Activated T-cell treated with anti-CD3 and anti-CD28 coated beads, Interleukin-2, amount 50 U/mL, for 4 hours (primary cell): ENCODE data around the gene PTGDS. TPM values are rescaled to one million over a fixed set of nuclear protein-coding genes. Genes with fewer than 3 reads are reported as not detected.

Experiments
- ATAC-seq, 2 donors: fragments of 200-7000 bp; cut with Tn5 transposase; one replicate each; pipeline ENCODE4 v1.10.0; 2021
- DNase-seq: peaks from one replicate; pipeline ENCODE4 v3.0.0-alpha.2; 2020
- H3K27me3 Mint-ChIP-seq: one replicate; pipeline ENCODE4 v1.8.0; 2021; ENCODE audit warnings: low read depth, mixed read lengths
- H3K36me3 Mint-ChIP-seq: one replicate; pipeline ENCODE4 v1.8.0; 2022; ENCODE audit warnings: mixed read lengths; ENCODE audit not compliant: insufficient read depth
- H3K4me1 Mint-ChIP-seq: one replicate; pipeline ENCODE4 v1.8.0; 2021; ENCODE audit warnings: low read depth, mixed read lengths
- H3K4me3 Mint-ChIP-seq: one replicate; pipeline ENCODE4 v1.8.0; 2021; ENCODE audit warnings: mild to moderate bottlenecking, moderate library complexity, mixed read lengths
- H3K9me3 Mint-ChIP-seq: one replicate; pipeline ENCODE4 v1.8.0; 2021; ENCODE audit warnings: mixed read lengths
- total RNA-seq, 3 donors: library from RNA; stranded (reverse); gene quantifications; one replicate each; pipeline ENCODE4 v1.2.1, GENCODE V29; 2021

PTGDS gene
- total RNA-seq, 3 donors from 2014 or later: 0.30 to 0.51 TPM; not detected in 1

DNA sequence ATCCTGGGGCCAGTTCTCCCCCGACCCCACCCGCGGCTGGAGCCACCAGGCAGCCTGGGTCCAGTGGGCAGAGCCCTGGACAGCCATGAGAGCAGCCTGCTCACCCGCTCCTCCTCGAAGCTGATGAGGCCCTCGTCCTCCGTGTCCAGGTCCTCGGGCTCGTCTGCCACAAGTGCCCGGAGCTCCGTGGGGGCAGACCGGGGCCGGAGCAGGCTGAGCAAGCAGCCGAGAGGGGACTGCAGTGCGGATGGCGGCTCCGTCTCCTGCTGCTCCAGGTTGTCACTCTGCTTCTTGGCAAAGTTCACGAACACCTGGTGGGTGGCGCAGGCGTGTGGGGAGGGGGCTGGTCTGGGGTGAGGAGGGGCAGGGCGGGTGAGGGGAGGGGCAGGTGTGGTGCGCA lies 31.0 kb downstream of the PTGDS start:
- H3K36me3 Mint-ChIP-seq: peaks cover 1% of the 10 kb centered on the region
- H3K4me1 Mint-ChIP-seq: peaks cover 7% of the 10 kb centered on the region
- no peak overlapping the region for H3K4me3 Mint-ChIP-seq
- H3K27me3 Mint-ChIP-seq: no peaks in the 10 kb centered on the region
- DNase-seq (no peak), ATAC-seq (no peak)
- no peaks in the 10 kb centered on the region for H3K9me3 Mint-ChIP-seq

DNA sequence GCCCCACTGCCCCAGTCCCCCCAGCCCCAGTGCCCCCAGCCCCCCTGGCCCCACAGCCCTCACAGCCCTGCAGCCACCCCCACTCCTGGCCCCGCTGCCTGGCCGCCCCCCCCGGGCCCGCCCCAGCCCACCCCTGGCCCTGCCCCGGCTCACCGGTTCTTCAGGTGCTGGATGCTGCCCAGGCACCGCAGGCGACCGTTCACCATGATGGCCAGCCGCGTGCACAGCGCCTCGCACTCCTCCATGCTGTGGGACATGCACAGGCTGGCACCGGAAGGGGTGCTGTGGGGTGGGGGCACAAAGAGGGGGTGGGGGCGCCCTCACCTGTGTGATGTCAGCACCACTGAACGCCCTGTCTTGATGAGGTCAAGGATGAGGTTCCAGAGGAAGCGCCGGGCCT lies 31.9 kb downstream of the PTGDS start:
- peaks cover 7% of the 10 kb centered on the region for H3K4me1 Mint-ChIP-seq
- no peak for DNase-seq

DNA sequence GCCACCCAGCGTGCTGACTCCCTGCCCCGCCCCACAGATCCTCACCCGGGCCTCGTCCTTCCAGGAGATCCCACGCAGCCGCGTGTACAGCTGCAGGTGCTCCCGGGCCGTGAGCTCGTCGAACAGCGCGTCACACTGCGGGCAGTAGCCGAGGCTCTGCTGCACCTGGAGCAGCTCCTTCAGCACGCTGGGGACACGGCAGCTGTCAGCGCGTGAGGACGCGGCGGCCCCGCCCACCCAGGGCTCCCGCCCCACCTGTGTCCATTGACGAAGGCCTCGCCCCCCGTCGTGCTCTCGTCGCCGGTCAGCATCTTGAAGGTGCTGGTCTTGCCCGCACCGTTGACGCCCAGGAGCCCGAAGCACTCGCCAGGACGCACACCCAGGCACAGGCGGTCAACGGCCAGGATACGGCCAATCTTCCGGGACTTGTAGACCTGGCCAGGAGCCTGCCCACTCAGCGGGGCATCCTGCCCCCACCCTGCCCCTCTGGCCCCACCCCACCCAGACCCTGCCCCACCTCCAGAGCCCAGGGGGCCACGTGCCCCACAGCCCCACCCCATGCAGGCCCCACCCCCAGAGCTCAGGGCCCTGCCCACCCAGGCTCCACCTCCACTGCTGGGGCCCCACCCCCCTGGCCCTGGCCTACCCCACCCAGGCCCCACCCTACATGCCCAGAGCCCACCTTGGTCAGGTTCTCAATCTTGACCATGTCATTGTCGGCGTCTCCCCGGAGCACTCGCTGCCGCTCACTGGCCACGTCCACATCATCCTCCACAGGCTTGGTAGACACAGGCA lies 32.8 kb downstream of the PTGDS start:
- ATAC-seq: no peak
- H3K9me3 Mint-ChIP-seq: no peaks in the 10 kb centered on the region

More for the DNA sequence above, 31.9 kb downstream of the PTGDS start:
- Mint-ChIP-seq H3K27me3 (no peaks in the 10 kb centered on the region), H3K4me3 (no peak overlapping the region), H3K36me3 (peaks cover 1% of the 10 kb centered on the region), H3K9me3 (no peaks in the 10 kb centered on the region)
- ATAC-seq: no peak

DNA sequence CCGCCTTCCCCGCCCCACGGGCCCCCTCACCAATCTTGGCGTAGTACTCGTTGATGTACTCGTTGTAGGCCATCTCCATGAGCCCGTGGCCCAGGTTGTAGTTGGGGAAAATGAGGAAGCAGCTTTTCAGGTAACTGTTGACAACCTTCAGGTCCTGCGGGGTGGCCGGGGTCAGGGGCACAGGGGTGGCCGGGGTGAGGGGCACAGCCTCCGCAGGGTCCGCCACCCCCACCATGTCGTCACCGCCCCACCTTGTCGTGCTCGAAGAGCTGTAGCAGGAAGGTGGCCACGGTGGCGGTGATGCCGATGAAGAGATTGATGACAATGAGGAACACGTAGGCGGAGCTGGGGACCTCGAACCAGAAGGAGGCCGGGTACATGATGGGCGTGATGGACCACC lies 33.9 kb downstream of the PTGDS start:
- no peak for ATAC-seq
- Mint-ChIP-seq H3K27me3 (no peaks in the 10 kb centered on the region), H3K4me3 (no peak overlapping the region), H3K9me3 (no peaks in the 10 kb centered on the region), H3K4me1 (peaks cover under 1% of the 10 kb centered on the region), H3K36me3 (peaks cover 1% of the 10 kb centered on the region)
- DNase-seq: no peak

More for the DNA sequence above, 32.8 kb downstream of the PTGDS start:
- no peak for DNase-seq
- no peak overlapping the region for H3K4me3 Mint-ChIP-seq
- no peaks in the 10 kb centered on the region for H3K27me3 Mint-ChIP-seq
- H3K4me1 Mint-ChIP-seq: peaks cover 4% of the 10 kb centered on the region
- H3K36me3 Mint-ChIP-seq: peaks cover 1% of the 10 kb centered on the region

DNA sequence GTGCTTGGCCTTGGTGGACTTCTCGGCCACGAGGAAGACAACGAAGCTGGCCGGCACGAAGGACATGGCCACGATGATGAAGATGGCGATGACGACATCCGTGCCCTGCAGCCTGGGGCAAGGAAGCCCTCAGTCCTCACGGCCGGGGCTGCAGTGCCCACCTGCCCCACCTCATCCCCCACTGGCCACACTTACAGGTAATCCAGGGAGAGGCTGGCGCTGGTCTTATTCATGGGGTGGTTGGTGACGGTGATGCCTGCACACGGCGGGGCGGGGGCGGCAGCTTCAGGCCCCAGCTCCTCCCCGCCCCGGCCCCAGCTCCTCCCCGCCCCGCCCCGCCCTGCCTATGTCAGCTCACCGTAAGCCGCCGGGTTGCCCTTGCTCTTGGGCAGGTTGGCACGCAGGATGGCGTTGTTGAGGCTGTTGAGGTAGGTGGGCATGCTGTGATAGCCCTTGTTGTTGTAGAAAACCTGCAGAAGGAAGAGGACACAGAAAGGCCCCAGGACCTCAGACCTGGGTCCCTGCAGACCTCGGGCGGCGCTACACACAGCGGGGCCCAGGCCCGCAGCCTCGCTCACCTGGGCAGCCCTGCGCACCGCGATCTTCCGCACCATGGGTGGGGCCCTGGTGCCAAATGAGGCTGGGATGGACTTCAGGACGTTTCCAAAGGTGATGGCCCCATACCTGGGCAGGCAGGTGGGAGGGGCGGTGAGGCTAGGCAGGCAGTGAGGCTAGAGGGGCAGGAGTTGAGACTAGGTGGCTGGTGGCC lies 34.8 kb downstream of the PTGDS start:
- no peak overlapping the region for H3K4me3 Mint-ChIP-seq
- H3K9me3 Mint-ChIP-seq: no peaks in the 10 kb centered on the region
- ATAC-seq (no peak), DNase-seq (no peak)
- H3K4me1 Mint-ChIP-seq: no peaks in the 10 kb centered on the region
- peaks cover 1% of the 10 kb centered on the region for H3K36me3 Mint-ChIP-seq
- no peaks in the 10 kb centered on the region for H3K27me3 Mint-ChIP-seq

DNA sequence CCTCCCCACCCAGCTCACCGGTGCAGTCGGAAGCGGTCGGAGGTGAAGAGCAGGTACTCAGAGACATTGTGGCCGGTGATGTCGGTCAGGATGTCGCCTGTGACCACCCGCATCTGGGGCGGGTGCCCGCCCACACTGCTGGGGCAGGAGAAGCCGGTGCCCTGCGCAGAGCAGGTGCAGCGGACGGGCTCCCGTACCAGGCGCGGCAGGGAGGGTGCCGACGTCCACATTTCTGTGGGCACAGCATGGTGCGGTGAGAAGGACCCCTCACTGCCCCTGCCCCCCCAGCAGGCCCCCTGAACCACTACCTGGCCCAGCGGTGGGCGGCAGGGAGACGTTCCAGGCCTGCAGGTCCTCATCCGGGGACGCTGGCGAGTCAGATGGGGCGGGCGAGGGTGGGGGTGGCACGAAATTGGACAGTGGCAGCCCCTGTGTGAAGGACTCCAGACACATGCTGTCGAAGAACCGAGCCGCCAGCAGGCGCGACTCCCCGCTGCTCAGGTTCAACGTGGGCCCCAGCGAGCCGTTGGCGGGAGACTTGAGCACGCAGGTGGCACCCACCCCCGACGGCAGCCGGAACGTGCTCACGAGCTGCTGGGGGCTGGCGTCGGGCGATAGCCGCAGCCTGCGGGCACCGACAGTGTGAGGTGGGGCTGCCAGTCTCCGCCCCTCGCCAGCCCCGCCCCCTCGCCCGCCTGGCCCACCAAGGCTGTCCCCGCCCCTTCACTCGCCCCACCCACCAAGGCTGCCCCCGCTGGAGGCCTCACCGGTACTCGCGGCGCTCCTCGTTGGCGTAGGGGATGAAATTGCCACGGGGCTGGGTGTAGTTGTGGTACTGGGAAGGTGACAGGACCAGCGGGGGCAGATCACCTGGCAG lies 35.6 kb downstream of the PTGDS start:
- H3K4me3 Mint-ChIP-seq: no peak overlapping the region
- H3K9me3 Mint-ChIP-seq: no peaks in the 10 kb centered on the region
- DNase-seq (no peak), ATAC-seq (no peak)
- no peaks in the 10 kb centered on the region for H3K27me3 Mint-ChIP-seq
- H3K4me1 Mint-ChIP-seq: no peaks in the 10 kb centered on the region
- peaks cover 1% of the 10 kb centered on the region for H3K36me3 Mint-ChIP-seq

DNA sequence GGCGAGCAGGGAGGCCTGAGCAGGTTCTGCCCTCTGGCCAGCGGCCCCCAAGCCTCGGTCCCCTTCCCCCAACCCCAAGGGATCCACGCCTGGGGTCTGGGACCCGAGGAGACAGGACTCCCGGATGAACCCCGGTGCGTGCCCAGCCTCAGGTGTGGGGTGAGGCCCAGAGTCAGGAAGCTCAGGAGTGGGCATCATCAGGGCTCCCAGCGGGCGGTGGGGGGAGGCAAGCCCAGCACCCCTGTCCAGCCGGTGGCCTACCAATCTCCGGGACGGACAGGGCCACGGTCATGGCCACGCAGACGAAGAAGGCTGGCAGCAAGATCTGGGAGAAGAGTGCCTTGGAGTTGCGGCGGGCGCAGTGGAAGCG lies 36.3 kb downstream of the PTGDS start:
- ATAC-seq: no peak
- Mint-ChIP-seq H3K4me1 (no peaks in the 10 kb centered on the region), H3K36me3 (peaks cover 1% of the 10 kb centered on the region), H3K27me3 (no peaks in the 10 kb centered on the region), H3K4me3 (no peak overlapping the region), H3K9me3 (no peaks in the 10 kb centered on the region)
- DNase-seq: no peak

DNA sequence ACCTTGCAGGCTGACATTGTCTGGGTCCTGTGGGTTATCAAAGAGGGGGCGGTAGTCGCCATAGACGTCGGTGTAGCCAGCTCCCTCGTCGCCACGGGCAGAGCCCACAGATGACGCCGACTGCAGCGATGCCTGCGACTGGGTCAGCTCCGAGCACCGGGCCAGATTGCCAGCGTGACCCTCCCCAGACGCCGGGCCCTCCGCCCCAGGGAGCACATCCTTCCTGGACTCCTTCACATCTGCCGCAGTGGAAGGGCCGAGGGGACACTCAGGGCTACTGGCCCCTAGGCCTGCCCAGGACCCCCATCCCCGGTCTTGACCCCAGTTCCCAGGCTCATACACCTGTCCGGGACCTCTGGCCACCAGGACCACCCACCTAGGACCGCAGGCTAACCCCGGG lies 36.9 kb downstream of the PTGDS start:
- no peak overlapping the region for H3K4me3 Mint-ChIP-seq
- DNase-seq (no peak), ATAC-seq (no peak)
- peaks cover 1% of the 10 kb centered on the region for H3K36me3 Mint-ChIP-seq
- H3K9me3 Mint-ChIP-seq: no peaks in the 10 kb centered on the region
- no peaks in the 10 kb centered on the region for H3K27me3 Mint-ChIP-seq
- H3K4me1 Mint-ChIP-seq: no peaks in the 10 kb centered on the region

DNA sequence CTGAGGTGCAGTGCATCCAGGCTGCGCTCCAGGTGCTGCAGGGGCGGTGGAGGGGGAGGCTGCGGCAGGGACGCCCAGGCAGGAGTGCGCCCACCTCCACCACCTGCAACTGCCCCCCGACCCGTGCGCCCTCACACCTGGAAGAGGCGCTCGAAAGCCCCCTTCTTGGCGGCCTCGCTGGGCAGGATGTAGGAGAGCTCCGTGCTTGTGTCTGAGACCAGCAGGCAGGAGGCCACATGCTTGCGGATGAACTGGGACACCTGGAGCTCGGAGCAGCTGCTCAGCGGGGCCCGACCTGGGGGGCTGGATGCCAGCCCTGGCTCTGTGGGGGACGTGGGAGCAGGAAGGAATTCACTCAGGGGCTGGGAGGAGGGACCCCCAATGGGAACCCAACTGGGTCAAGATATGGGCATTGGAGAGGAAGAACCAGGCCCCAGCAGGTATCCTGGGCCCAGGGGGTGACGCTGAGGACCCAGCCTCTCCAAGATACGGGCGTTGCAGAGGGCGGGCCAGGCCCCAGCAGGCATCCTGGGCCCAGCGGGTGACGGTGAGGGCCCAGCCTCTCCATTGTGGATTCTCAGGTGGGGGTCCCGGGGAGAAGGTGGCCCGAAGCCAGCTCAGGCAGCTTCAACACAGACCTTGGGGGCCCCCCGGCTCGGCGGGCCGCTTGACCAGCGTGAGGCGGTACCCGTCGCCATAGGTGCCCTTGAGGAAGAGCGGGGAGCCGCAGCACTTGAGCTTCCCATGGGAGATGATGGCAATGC lies 37.7 kb downstream of the PTGDS start:
- Mint-ChIP-seq H3K36me3 (peaks cover 1% of the 10 kb centered on the region), H3K4me3 (no peak overlapping the region), H3K4me1 (no peaks in the 10 kb centered on the region), H3K9me3 (no peaks in the 10 kb centered on the region), H3K27me3 (no peaks in the 10 kb centered on the region)
- ATAC-seq: no peak
- DNase-seq: no peak

DNA sequence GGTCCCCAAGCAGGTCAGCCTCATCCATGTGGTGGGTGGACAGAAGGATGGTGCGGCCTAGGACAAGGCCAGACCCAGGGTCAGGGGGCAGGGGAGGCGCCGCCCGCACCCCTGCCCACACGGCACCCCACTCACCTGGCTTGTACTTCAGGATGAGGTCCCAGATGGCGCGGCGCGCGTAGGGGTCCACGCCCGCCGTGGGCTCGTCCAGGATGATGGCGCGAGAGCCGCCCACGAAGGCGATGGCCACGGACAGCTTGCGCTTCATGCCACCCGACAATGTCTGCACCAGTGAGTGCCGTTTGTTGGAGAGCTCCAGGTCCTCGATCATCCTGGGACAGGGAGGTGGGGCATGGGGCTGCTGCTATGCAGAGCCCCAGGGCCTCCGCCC lies 38.2 kb downstream of the PTGDS start:
- H3K36me3 Mint-ChIP-seq: peaks cover 1% of the 10 kb centered on the region
- H3K27me3 Mint-ChIP-seq: no peaks in the 10 kb centered on the region
- ATAC-seq (no peak), DNase-seq (no peak)
- no peaks in the 10 kb centered on the region for H3K4me1 Mint-ChIP-seq
- H3K4me3 Mint-ChIP-seq: no peak overlapping the region
- no peaks in the 10 kb centered on the region for H3K9me3 Mint-ChIP-seq

DNA sequence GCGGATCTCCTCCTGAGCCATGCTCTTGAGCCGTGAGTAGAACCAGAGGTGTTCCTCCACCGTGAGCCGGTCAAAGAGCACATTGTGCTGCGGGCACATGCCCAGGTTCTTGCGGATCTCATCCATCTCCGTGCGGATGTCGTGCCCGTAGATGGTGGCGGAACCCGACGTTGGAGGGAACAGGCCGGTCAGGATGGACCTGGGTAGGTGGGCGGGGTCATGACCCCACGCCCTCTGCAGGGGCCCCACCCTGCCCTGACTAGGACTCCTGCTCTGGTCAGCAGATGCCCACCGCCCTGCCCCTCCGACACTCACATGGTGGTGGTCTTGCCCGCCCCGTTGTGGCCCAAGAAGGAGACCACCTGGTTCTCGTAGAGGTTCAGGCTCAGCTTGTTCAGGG lies 38.7 kb downstream of the PTGDS start:
- ATAC-seq (no peak), DNase-seq (no peak)
- Mint-ChIP-seq H3K27me3 (no peaks in the 10 kb centered on the region), H3K36me3 (peaks cover 1% of the 10 kb centered on the region), H3K9me3 (no peaks in the 10 kb centered on the region), H3K4me1 (no peaks in the 10 kb centered on the region), H3K4me3 (no peak overlapping the region)

DNA sequence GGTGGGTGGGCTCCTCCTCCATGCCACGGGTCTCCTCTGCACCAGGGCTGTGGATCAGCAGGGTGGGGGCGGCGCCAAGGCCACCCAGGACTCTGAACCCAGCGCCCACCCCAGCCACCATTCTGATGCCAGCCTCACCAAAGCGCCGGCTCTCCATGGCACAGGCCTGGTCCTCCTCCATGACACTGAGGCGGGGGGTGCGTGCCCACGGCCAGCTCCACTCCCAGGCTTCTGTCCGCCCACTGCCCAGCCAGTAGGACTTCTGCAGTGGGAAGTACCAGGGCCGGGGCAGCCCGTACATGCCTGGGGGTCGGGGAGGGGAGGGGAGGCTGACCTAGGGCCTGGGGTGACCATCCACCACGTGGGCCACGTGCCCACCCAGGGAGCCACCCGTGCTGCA lies 39.1 kb downstream of the PTGDS start:
- Mint-ChIP-seq H3K4me1 (no peaks in the 10 kb centered on the region), H3K27me3 (no peaks in the 10 kb centered on the region), H3K4me3 (no peak overlapping the region), H3K9me3 (no peaks in the 10 kb centered on the region), H3K36me3 (peaks cover 1% of the 10 kb centered on the region)
- ATAC-seq (no peak), DNase-seq (no peak)

DNA sequence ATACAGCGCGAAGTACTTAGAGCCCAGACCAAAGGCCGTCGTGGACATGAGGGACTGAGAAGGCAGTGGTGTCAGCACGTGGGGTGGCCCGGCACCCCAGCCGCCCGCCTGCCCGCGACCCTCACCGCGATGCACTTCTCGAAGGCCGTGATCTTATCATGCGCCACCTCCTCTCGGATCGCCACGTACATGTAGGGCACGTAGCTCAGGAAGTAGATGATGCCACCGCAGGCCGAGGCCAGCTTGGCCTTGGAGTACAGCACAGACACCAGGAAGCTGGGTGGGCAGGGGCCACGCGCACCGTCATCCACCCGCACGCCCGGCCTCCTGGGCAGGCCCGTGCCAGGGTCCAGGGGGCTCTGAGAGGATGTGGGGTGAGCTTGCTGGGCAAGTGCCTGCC lies 39.8 kb downstream of the PTGDS start:
- ATAC-seq (no peak), DNase-seq (no peak)
- Mint-ChIP-seq H3K9me3 (no peaks in the 10 kb centered on the region), H3K4me3 (no peak overlapping the region), H3K4me1 (peaks cover 1% of the 10 kb centered on the region), H3K27me3 (no peaks in the 10 kb centered on the region), H3K36me3 (no peaks in the 10 kb centered on the region)
